SK-N-MC (cell line): ENCODE measurements around the gene CREB5.

Source experiments
- EZH2 ChIP-seq: fragments of 200-600 bp; sonication (generic); IDR thresholded peaks from one replicate; pipeline ENCODE4 v1.6.1; 2017; ENCODE audit warnings: antibody characterized with exemption
- POLR2AphosphoS5 ChIP-seq: IDR thresholded peaks from 2 replicates; pipeline ENCODE4 v1.6.1; 2012; ENCODE audit warnings: mild to moderate bottlenecking, low read depth, low read length, borderline replicate concordance

- TF ChIP-seq EZH2 (no peak), POLR2AphosphoS5 (no peak)
These were observed 394.5 kb downstream of the CREB5 start for GRCh38 chr7:28806841-28807240.
